HepG2 (cell line): Measurements from ENCODE around the gene SP5. TPM values are rescaled to one million over a fixed set of nuclear protein-coding genes. Genes with fewer than 3 reads are reported as not detected.

Experiments
- ADNP ChIP-seq: sonication (generic); formaldehyde crosslinking; IDR thresholded peaks from 2 replicates; pipeline ENCODE4 v1.4.0; 2020; ENCODE audit warnings: missing genetic modification reagents
- CHD4 ChIP-seq: fragments of 200-600 bp; sonication (generic); IDR thresholded peaks from 2 replicates; pipeline ENCODE4 v1.7.0; 2017; ENCODE audit warnings: mild to moderate bottlenecking, low read length, borderline replicate concordance
- CREB3 ChIP-seq: sonication (generic); formaldehyde crosslinking; IDR thresholded peaks from 2 replicates; pipeline ENCODE4 v1.5.0; 2020; ENCODE audit warnings: missing genetic modification reagents
- GTF3A ChIP-seq: sonication (generic); formaldehyde crosslinking; conservative IDR thresholded peaks from 2 replicates; pipeline ENCODE4 v1.4.0; 2020; ENCODE audit warnings: mild to moderate bottlenecking, missing genetic modification reagents
- HOXA9 ChIP-seq: sonication (generic); formaldehyde crosslinking; IDR thresholded peaks from 2 replicates; pipeline ENCODE4 v1.8.1; 2022; ENCODE audit warnings: missing genetic modification reagents, mild to moderate bottlenecking, moderate library complexity, borderline replicate concordance
- NFYC ChIP-seq: IDR thresholded peaks from 2 replicates; pipeline ENCODE4 v1.6.1; 2016; ENCODE audit warnings: missing genetic modification reagents, missing compliant biosample characterization
- SALL1 ChIP-seq: sonication (generic); formaldehyde crosslinking; IDR thresholded peaks from 2 replicates; pipeline ENCODE4 v1.8.0; 2022; ENCODE audit warnings: mild to moderate bottlenecking, missing genetic modification reagents
- SMAD3 ChIP-seq: sonication (generic); formaldehyde crosslinking; IDR thresholded peaks from 2 replicates; pipeline ENCODE4 v1.4.0; 2020; ENCODE audit warnings: missing genetic modification reagents
- TRIM24 ChIP-seq: sonication (generic); formaldehyde crosslinking; IDR thresholded peaks from 2 replicates; pipeline ENCODE4 v1.8.0; 2022; ENCODE audit warnings: mild to moderate bottlenecking, missing genetic modification reagents
- ZBTB7B ChIP-seq: sonication (generic); formaldehyde crosslinking; IDR thresholded peaks from 2 replicates; pipeline ENCODE4 v1.4.0; 2020; ENCODE audit warnings: missing genetic modification reagents
- ZBTB8A ChIP-seq: sonication (generic); formaldehyde crosslinking; IDR thresholded peaks from 2 replicates; pipeline ENCODE4 v1.4.0; 2020; ENCODE audit warnings: mild to moderate bottlenecking, low read depth, missing genetic modification reagents, borderline replicate concordance
- ZNF121 ChIP-seq: sonication (generic); formaldehyde crosslinking; IDR thresholded peaks from 2 replicates; pipeline ENCODE4 v1.5.0; 2020; ENCODE audit warnings: mild to moderate bottlenecking, missing genetic modification reagents
- ZNF24 ChIP-seq: fragments of 450-650 bp; IDR thresholded peaks from 2 replicates; pipeline ENCODE4 v1.6.1; 2017; ENCODE audit warnings: antibody characterized with exemption, mild to moderate bottlenecking
- ZNF614 ChIP-seq: IDR thresholded peaks from 2 replicates; pipeline ENCODE4 v1.6.1; 2018; ENCODE audit warnings: missing biosample characterization, missing genetic modification reagents, inconsistent platforms, borderline replicate concordance
- ZSCAN31 ChIP-seq: sonication (generic); formaldehyde crosslinking; IDR thresholded peaks from 2 replicates; pipeline ENCODE4 v1.5.0; 2020; ENCODE audit warnings: low read depth, mild to moderate bottlenecking, missing genetic modification reagents
- polyA plus RNA-seq, 8 experiments: library from polyadenylated mRNA; depleted of rRNA in 3 of 8; stranded (reverse) in 7 of 8; unstranded in 1 of 8; fragments of >200 nt; fragmentation: Illumina TruSeq in 4 of 8; extraction: Trizol in 4 of 8; gene quantifications; 2 replicates each; pipeline versions ENCODE4 v1.2.1 to v1.2.3, GENCODE V29; 2011 to 2016; ENCODE audit warnings: low read depth in 4 of 8, missing spikeins in 1 of 8, mixed read lengths in 1 of 8; ENCODE audit not compliant: insufficient read depth in 1 of 8
- total RNA-seq, 5 experiments: library from RNA; depleted of rRNA; stranded (reverse); fragments of >200 nt; fragmentation: Illumina TruSeq; extraction: Trizol; gene quantifications; 2 replicates each; pipeline ENCODE4 v1.2.3, GENCODE V29; 2016; ENCODE audit warnings: low read depth in 1 of 5
- TF ChIP-seq, protein P1 (sequence below): sonication (generic); formaldehyde crosslinking; IDR thresholded peaks from 2 replicates; pipeline ENCODE4 v1.4.0; 2020; ENCODE audit warnings: missing genetic modification reagents
- TF ChIP-seq, protein P2 (sequence below): sonication (generic); formaldehyde crosslinking; IDR thresholded peaks from 2 replicates; pipeline ENCODE4; 2020; ENCODE audit warnings: missing genetic modification reagents, mild to moderate bottlenecking, borderline replicate concordance
- TF ChIP-seq, protein P3 (sequence below): sonication (generic); formaldehyde crosslinking; IDR thresholded peaks from 2 replicates; pipeline ENCODE4 v1.4.0; 2020; ENCODE audit warnings: missing genetic modification reagents; ENCODE audit errors: not compliant biosample characterization
- TF ChIP-seq, protein P4 (sequence below): sonication (generic); formaldehyde crosslinking; IDR thresholded peaks from 2 replicates; pipeline ENCODE4 v1.4.0; 2020; ENCODE audit warnings: missing genetic modification reagents
- TF ChIP-seq, protein P5 (sequence below): sonication (generic); formaldehyde crosslinking; IDR thresholded peaks from 2 replicates; pipeline ENCODE4 v1.8.1; 2023; ENCODE audit warnings: mild to moderate bottlenecking, inconsistent platforms, moderate library complexity, missing genetic modification reagents, borderline replicate concordance

The SP5 gene
- total and polyA plus RNA-seq, 2 of the 13 experiments (the other 11 are each of a cell fraction or from before 2014, with no cell fraction given) = 50.8 to 119 TPM

DNA sequence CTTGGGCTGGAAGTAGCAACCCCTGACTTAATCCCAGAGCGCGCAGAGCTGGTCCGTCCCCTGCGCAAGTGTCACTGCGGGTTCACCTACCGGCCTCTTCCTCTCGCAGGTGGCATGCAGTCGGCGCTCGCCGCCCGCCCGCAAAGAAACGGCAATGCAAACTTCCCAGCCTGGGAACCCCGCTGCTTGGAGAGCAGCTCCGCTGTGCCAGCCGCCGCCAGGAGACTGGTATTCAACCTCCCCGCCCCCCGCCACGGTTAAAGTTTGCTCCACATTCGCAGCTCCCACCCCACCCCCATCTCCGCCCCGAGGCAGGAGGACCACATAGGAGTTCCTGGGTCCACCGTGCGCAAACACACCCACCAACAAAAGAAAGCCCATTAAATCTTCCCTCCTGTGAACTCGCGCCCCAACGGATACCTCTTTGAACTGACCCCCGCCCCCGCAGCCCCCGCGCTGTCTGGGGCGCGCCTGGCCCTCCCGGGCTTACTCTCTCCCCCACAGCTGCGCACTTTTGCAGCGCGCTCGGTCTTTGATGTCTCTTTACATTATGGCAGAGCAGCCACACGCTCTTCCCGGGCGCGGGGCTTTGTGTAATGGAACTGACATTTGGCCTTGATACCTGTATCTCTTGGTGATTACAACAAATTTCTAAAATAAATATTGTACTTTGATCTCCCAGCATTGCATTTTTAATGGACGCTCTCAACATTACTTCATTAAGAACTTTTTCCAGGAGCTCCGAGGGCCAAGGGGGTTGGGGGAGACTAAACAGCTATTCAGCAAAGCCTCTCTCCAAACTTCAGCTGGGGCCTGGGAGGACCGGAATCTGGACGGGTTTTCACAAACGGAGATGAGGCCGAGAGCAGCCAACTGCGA lies 3.1 kb upstream of the SP5 start (continued):
- TF ChIP-seq GTF3A (CRISPR knock-in tag) = peak; percentile 45; the same call in 1 of the 2 replicates
- TF ChIP-seq TRIM24 = no peak; the same call in 1 of the 2 replicates
- TF ChIP-seq NFYC = peak; percentile 40
- peak; percentile 98 for TF ChIP-seq ZBTB7B (CRISPR knock-in tag)
- TF ChIP-seq, protein P1, sequence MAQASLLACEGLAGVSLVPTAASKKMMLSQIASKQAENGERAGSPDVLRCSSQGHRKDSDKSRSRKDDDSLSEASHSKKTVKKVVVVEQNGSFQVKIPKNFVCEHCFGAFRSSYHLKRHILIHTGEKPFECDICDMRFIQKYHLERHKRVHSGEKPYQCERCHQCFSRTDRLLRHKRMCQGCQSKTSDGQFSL (CRISPR knock-in tag) = peak; percentile 90
- peak; percentile 98; the same call in 1 of the 2 replicates for TF ChIP-seq ZNF614
- peak; percentile 94; the same call in 1 of the 2 replicates for TF ChIP-seq CHD4
- TF ChIP-seq, protein P2, sequence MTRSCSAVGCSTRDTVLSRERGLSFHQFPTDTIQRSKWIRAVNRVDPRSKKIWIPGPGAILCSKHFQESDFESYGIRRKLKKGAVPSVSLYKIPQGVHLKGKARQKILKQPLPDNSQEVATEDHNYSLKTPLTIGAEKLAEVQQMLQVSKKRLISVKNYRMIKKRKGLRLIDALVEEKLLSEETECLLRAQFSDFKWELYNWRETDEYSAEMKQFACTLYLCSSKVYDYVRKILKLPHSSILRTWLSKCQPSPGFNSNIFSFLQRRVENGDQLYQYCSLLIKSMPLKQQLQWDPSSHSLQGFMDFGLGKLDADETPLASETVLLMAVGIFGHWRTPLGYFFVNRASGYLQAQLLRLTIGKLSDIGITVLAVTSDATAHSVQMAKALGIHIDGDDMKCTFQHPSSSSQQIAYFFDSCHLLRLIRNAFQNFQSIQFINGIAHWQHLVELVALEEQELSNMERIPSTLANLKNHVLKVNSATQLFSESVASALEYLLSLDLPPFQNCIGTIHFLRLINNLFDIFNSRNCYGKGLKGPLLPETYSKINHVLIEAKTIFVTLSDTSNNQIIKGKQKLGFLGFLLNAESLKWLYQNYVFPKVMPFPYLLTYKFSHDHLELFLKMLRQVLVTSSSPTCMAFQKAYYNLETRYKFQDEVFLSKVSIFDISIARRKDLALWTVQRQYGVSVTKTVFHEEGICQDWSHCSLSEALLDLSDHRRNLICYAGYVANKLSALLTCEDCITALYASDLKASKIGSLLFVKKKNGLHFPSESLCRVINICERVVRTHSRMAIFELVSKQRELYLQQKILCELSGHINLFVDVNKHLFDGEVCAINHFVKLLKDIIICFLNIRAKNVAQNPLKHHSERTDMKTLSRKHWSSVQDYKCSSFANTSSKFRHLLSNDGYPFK (CRISPR knock-in tag) = peak; percentile 71
- TF ChIP-seq, protein P3, sequence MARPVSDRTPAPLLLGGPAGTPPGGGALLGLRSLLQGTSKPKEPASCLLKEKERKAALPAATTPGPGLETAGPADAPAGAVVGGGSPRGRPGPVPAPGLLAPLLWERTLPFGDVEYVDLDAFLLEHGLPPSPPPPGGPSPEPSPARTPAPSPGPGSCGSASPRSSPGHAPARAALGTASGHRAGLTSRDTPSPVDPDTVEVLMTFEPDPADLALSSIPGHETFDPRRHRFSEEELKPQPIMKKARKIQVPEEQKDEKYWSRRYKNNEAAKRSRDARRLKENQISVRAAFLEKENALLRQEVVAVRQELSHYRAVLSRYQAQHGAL (CRISPR knock-in tag) = no peak
- 0 out of 2 replicates have a peak, but pooled peaks have one; percentile 20 for TF ChIP-seq ZNF24
- TF ChIP-seq, protein P4, sequence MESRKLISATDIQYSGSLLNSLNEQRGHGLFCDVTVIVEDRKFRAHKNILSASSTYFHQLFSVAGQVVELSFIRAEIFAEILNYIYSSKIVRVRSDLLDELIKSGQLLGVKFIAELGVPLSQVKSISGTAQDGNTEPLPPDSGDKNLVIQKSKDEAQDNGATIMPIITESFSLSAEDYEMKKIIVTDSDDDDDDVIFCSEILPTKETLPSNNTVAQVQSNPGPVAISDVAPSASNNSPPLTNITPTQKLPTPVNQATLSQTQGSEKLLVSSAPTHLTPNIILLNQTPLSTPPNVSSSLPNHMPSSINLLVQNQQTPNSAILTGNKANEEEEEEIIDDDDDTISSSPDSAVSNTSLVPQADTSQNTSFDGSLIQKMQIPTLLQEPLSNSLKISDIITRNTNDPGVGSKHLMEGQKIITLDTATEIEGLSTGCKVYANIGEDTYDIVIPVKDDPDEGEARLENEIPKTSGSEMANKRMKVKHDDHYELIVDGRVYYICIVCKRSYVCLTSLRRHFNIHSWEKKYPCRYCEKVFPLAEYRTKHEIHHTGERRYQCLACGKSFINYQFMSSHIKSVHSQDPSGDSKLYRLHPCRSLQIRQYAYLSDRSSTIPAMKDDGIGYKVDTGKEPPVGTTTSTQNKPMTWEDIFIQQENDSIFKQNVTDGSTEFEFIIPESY (CRISPR knock-in tag) = peak; percentile 57; the same call in 1 of the 2 replicates
- TF ChIP-seq, protein P5, sequence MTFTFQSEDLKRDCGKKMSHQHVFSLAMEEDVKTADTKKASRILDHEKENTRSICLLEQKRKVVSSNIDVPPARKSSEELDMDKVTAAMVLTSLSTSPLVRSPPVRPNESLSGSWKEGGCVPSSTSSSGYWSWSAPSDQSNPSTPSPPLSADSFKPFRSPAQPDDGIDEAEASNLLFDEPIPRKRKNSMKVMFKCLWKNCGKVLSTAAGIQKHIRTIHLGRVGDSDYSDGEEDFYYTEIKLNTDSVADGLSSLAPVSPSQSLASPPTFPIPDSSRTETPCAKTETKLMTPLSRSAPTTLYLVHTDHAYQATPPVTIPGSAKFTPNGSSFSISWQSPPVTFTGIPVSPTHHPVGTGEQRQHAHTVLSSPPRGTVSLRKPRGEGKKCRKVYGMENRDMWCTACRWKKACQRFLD = peak; percentile 41; the same call in 1 of the 2 replicates
- no peak for TF ChIP-seq HOXA9 (CRISPR knock-in tag)
- TF ChIP-seq CREB3 (CRISPR knock-in tag) = peak; percentile 64; the same call in 1 of the 2 replicates
- TF ChIP-seq ADNP = no peak
- no peak for TF ChIP-seq ZNF121
- peak; percentile 98 for TF ChIP-seq SALL1
- TF ChIP-seq SMAD3 = 0 out of 2 replicates have a peak, but pooled peaks have one; percentile 57
- TF ChIP-seq ZBTB8A (CRISPR knock-in tag) = no peak
- TF ChIP-seq ZSCAN31 (CRISPR knock-in tag) = peak; percentile 75
